Ovary (tissue), 9 donors: ENCODE data around the gene RBM4B. TPM values are rescaled to one million over a fixed set of nuclear protein-coding genes. Genes with fewer than 3 reads are reported as not detected.

Experiments used
- DNase-seq, 5 donors: peaks; one replicate each; pipeline ENCODE4 v3.0.0-alpha.2; 2019 to 2020
- H3K27ac ChIP-seq, 2 donors: fragments of 200-600 bp; one replicate each; pipeline versions ENCODE4 v1.5.1 to v1.8.0; 2019 to 2022
- H3K27me3 ChIP-seq: fragments of 200-600 bp; one replicate; pipeline ENCODE4 v1.8.0; 2022
- H3K36me3 ChIP-seq: fragments of 200-600 bp; sonication (generic); one replicate; pipeline ENCODE4 v1.5.1; 2019
- H3K4me1 ChIP-seq: one replicate; pipeline ENCODE4 v1.8.1; 2013; ENCODE audit warnings: mild to moderate bottlenecking, moderate library complexity; ENCODE audit not compliant: insufficient read depth
- H3K4me3 ChIP-seq: fragments of 200-600 bp; sonication (generic); one replicate; pipeline ENCODE4 v1.5.1; 2017
- H3K9me3 ChIP-seq, 2 donors: fragments of 200-600 bp in 1 of 2; sonication (generic) in 1 of 2; one replicate each; pipeline versions ENCODE4 v1.5.1 to v1.8.1; 2013 to 2019; ENCODE audit warnings: mild to moderate bottlenecking in 1 of 2, moderate library complexity in 1 of 2
- EP300 ChIP-seq: sonication (generic); formaldehyde crosslinking; IDR thresholded peaks from one replicate; pipeline ENCODE4 v1.6.1; 2017; ENCODE audit warnings: antibody characterized with exemption
- POLR2A ChIP-seq: fragments of 450-650 bp; IDR thresholded peaks from one replicate; pipeline ENCODE4 v1.6.1; 2017; ENCODE audit warnings: antibody characterized with exemption, mild to moderate bottlenecking, moderate library complexity
- WGBS, 3 donors: extraction: QIAGEN DNeasy Blood & Tissue Kit in 1 of 3; methylation state at CpG; one replicate each; pipeline versions ENCODE4 v1.1.5 to v1.1.7; 2013 to 2017; 5-methylcytosine and 5-hydroxymethylcytosine counted together
- intact Hi-C, 4 donors: fragments of 100-400 bp; cut with DNase I; formaldehyde crosslinking; loops; one replicate each; pipeline versions ENCODE4 v1.11.0 to v1.15.1; 2022 to 2023
- polyA plus RNA-seq, 2 donors: library from polyadenylated mRNA; stranded (reverse); fragments of 200-250 nt in 1 of 2; fragments of 350-450 nt in 1 of 2; fragmentation: Illumina TruSeq in 1 of 2; extraction: RNeasy Lipid Tissue Mini Kit (QIAGEN cat#74804) in 1 of 2; gene quantifications; one replicate each; pipeline ENCODE4 v1.2.3, GENCODE V29; 2013 to 2014
- total RNA-seq, 7 donors: library from RNA; depleted of rRNA in 2 of 7; stranded (reverse); fragments of >200 nt in 2 of 7; fragmentation: NEBNext Ultra II Directional in 3 of 7; extraction: Animal tissue kit (Norgen Biotek cat#: 25700) in 3 of 7; gene quantifications; one replicate each; pipeline versions ENCODE4 v1.1.0 to v1.2.4, GENCODE V29; 2016 to 2023
- TF ChIP-seq, protein P1 (sequence below), 3 donors: fragments of 450-650 bp in 2 of 3; fragments of 200-600 bp in 1 of 3; IDR thresholded peaks; one replicate each; pipeline versions ENCODE4 v1.5.1 to v1.8.0; 2016 to 2022; ENCODE audit warnings: antibody characterized with exemption in 3 of 3, mild to moderate bottlenecking in 1 of 3
- donor health status: DM: no; HTN: no; CAD: no; lungs with moderate emphysema.
- donor health status: DM: no; HTN: no; CAD: no.
- donor health status: Bipolar disorder and iron deficiency.
- donor health status: DM: yes; HTN: yes; CAD: no.
- donor health status: DM: no; HTN: no; CAD: no.
- donor health status: DM: yes; HTN: yes; CAD: no.

RBM4B gene
- total and polyA plus RNA-seq, 9 donors: 16.1 to 46.2 (median 30.2) TPM

DNA sequence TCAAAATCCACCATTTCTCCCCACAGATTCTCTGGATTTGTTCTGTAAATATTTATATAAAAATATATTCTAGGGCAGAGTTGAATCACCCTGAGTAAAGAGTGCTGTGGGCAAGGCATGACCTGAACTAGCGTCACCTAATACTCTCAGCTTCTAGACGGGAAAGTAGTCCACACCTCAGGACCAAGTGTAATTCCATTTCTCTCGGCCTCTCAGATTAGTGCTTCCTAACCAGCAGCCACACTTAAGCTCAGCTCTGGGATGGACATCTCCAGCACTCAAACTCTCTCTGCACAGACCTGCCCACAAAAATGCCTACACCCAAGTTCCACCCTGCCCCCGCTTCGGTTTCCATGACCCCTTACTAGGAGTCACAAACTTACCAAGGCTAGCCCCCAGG is 46.0 kb upstream of the RBM4B start:
- H3K27me3 ChIP-seq: no peaks in the 10 kb centered on the region
- intact Hi-C loops: no loop called here
- no peak for DNase-seq
- TF ChIP-seq POLR2A (no peak), EP300 (no peak)
- TF ChIP-seq, protein P1, sequence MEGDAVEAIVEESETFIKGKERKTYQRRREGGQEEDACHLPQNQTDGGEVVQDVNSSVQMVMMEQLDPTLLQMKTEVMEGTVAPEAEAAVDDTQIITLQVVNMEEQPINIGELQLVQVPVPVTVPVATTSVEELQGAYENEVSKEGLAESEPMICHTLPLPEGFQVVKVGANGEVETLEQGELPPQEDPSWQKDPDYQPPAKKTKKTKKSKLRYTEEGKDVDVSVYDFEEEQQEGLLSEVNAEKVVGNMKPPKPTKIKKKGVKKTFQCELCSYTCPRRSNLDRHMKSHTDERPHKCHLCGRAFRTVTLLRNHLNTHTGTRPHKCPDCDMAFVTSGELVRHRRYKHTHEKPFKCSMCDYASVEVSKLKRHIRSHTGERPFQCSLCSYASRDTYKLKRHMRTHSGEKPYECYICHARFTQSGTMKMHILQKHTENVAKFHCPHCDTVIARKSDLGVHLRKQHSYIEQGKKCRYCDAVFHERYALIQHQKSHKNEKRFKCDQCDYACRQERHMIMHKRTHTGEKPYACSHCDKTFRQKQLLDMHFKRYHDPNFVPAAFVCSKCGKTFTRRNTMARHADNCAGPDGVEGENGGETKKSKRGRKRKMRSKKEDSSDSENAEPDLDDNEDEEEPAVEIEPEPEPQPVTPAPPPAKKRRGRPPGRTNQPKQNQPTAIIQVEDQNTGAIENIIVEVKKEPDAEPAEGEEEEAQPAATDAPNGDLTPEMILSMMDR (IDR thresholded peaks at IDR 0.05): no peak
- no peaks in the 10 kb centered on the region for H3K9me3 ChIP-seq
- H3K4me3 ChIP-seq: no peak overlapping the region
- WGBS, 3 donors: 94 to 95% (median 95%) methylated on average over 5 of the region's 5 CpGs
- no peaks in the 10 kb centered on the region for H3K36me3 ChIP-seq
- H3K27ac ChIP-seq: no peak overlapping the region
- H3K4me1 ChIP-seq: peaks cover 2% of the 10 kb centered on the region

GRCh38 chr11:66722745-66723651 is 45.3 kb upstream of the RBM4B start:
- no peak overlapping the region for H3K4me3 ChIP-seq
- 37 to 47% (median 38%) methylated on average over 16 of the region's 16 CpGs for WGBS, 3 donors
- H3K27ac ChIP-seq: peak overlapping the region in 1 of 2 donors; percentile 6
- intact Hi-C loops: no loop called here
- H3K9me3 ChIP-seq: no peaks in the 10 kb centered on the region
- H3K36me3 ChIP-seq: no peaks in the 10 kb centered on the region
- peak in 1 of 5 donors; percentile 32 for DNase-seq
- TF ChIP-seq, protein P1 (IDR thresholded peaks at IDR 0.05): no peak
- TF ChIP-seq EP300 (no peak), POLR2A (no peak)
- peaks cover 2% of the 10 kb centered on the region for H3K4me1 ChIP-seq
- no peaks in the 10 kb centered on the region for H3K27me3 ChIP-seq

GRCh38 chr11:66721939-66722338 is 44.3 kb upstream of the RBM4B start:
- Histone ChIP-seq H3K36me3 (no peaks in the 10 kb centered on the region), H3K4me3 (no peak overlapping the region), H3K27me3 (no peaks in the 10 kb centered on the region), H3K27ac (no peak overlapping the region), H3K4me1 (no peaks in the 10 kb centered on the region), H3K9me3 (no peaks in the 10 kb centered on the region)
- WGBS, 3 donors: 94 to 96% (median 95%) methylated on average over 9 of the region's 9 CpGs
- TF ChIP-seq EP300: no peak
- no peak for TF ChIP-seq POLR2A
- TF ChIP-seq, protein P1 (IDR thresholded peaks at IDR 0.05): no peak
- intact Hi-C loops: no loop called here
- DNase-seq: no peak

GRCh38 chr11:66720899-66721470 is 43.3 kb upstream of the RBM4B start:
- Histone ChIP-seq H3K27me3 (no peaks in the 10 kb centered on the region), H3K9me3 (no peaks in the 10 kb centered on the region), H3K27ac (no peak overlapping the region), H3K36me3 (no peaks in the 10 kb centered on the region), H3K4me3 (no peak overlapping the region), H3K4me1 (no peaks in the 10 kb centered on the region)
- TF ChIP-seq EP300 (no peak), POLR2A (no peak)
- TF ChIP-seq, protein P1 (IDR thresholded peaks at IDR 0.05): no peak
- DNase-seq: no peak
- intact Hi-C loops: no loop called here
- WGBS, 3 donors: 92 to 95% (median 93%) methylated on average over 13 of the region's 13 CpGs
